Ovary (tissue), 3 donors: ENCODE data around the gene COMP.

ENCODE experiments used
- POLR2A ChIP-seq: fragments of 450-650 bp; IDR thresholded peaks from one replicate; pipeline ENCODE4 v1.6.1; 2017; ENCODE audit warnings: antibody characterized with exemption, mild to moderate bottlenecking, moderate library complexity
- TF ChIP-seq, protein P1 (sequence below), 3 donors: fragments of 450-650 bp in 2 of 3; fragments of 200-600 bp in 1 of 3; IDR thresholded peaks; one replicate each; pipeline versions ENCODE4 v1.5.1 to v1.8.0; 2016 to 2022; ENCODE audit warnings: antibody characterized with exemption in 3 of 3, mild to moderate bottlenecking in 1 of 3
- donor health status: DM: no; HTN: no; CAD: no.

DNA sequence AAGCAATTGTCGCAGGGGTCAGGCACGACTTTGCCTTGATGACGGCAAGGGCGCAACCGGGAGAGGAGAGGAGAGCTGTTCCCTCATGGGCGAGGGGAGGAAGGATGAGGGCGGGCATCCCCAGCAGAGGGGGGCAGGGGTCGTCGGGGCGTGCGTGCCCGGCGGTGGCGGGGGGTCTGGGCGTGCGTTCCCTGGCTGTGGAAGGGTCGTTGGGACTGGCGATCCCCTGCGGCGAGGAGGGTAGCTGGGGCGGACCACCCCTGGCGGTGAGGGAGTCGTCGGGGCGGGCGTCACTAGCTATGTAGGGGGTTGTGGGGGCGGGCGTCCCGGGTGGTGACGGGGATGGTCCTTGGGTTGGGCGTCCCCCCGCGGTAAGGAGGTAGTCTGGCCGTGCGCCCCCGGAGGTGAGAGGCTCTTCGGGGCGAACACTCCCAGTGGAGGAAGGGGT lies 1.7 kb downstream of the COMP start:
- TF ChIP-seq, protein P1, sequence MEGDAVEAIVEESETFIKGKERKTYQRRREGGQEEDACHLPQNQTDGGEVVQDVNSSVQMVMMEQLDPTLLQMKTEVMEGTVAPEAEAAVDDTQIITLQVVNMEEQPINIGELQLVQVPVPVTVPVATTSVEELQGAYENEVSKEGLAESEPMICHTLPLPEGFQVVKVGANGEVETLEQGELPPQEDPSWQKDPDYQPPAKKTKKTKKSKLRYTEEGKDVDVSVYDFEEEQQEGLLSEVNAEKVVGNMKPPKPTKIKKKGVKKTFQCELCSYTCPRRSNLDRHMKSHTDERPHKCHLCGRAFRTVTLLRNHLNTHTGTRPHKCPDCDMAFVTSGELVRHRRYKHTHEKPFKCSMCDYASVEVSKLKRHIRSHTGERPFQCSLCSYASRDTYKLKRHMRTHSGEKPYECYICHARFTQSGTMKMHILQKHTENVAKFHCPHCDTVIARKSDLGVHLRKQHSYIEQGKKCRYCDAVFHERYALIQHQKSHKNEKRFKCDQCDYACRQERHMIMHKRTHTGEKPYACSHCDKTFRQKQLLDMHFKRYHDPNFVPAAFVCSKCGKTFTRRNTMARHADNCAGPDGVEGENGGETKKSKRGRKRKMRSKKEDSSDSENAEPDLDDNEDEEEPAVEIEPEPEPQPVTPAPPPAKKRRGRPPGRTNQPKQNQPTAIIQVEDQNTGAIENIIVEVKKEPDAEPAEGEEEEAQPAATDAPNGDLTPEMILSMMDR (IDR thresholded peaks at IDR 0.05) = no peak
- no peak for TF ChIP-seq POLR2A
